A549 (cell line): ENCODE results near the gene LCN1. TPM values are rescaled to one million over a fixed set of nuclear protein-coding genes. Genes with fewer than 3 reads are reported as not detected.

Experiments
- ATAC-seq, 2 experiments: fragments of 200-7000 bp in 1 of 2; fragments of >200 bp in 1 of 2; cut with Nextera tagmentation in 1 of 2; cut with Tn5 transposase in 1 of 2; 3 replicates each; pipeline versions ENCODE4 v1.8.0 to v1.9.1; 2018 to 2020; ENCODE audit warnings: mild to moderate bottlenecking in 1 of 2, moderate library complexity in 1 of 2
- CTCF ChIA-PET: fragments of 300-600 bp; sonication (Branson Sonifier 250); formaldehyde crosslinking; extraction: SDS; loops from one replicate; lab custom pipeline; 2021; ENCODE audit warnings: antibody characterized with exemption, inconsistent platforms; lab: Yijun Ruan, JAX
- POLR2A ChIA-PET: fragments of 350-600 bp; formaldehyde crosslinking; extraction: SDS; loops from one replicate; lab custom pipeline; 2021; ENCODE audit warnings: antibody characterized with exemption, inconsistent platforms; lab: Yijun Ruan, JAX
- DNase-seq, 2 experiments: peaks; one replicate each; pipeline versions ENCODE4 v3.0.0 to v3.0.0-alpha.2; 2011 to 2016; ENCODE audit warnings: low read depth in 1 of 2, low spot score in 1 of 2
- FAIRE-seq: peaks from 2 replicates; lab custom pipeline; 2011; peaks lifted over from hg19 to GRCh38; lab: Jason Lieb, UNC
- H3K27ac ChIP-seq, 2 experiments: fragments of >200 bp; sonication (Bioruptor Twin); formaldehyde crosslinking; 3 replicates each; pipeline ENCODE4 v1.5.1; 2016 to 2017
- H3K4me1 ChIP-seq: fragments of >200 bp; sonication (Bioruptor Twin); formaldehyde crosslinking; 3 replicates; pipeline ENCODE4 v1.6.1; 2016
- H3K4me2 ChIP-seq: fragments of >200 bp; sonication (Bioruptor Twin); formaldehyde crosslinking; 3 replicates; pipeline ENCODE4 v1.6.1; 2016
- H3K4me3 ChIP-seq: fragments of >200 bp; sonication (Bioruptor Twin); formaldehyde crosslinking; 3 replicates; pipeline ENCODE4 v1.5.1; 2016
- H3K9me3 ChIP-seq: fragments of >200 bp; sonication (Bioruptor Twin); formaldehyde crosslinking; 3 replicates; pipeline ENCODE4 v1.6.1; 2016
- CHD2 ChIP-seq: fragments of 150-350 bp; IDR thresholded peaks from 2 replicates; pipeline ENCODE4 v1.6.1; 2014; ENCODE audit warnings: low read length; ENCODE audit not compliant: partially characterized antibody
- FOSL2 ChIP-seq, 2 experiments: fragments of 450-650 bp in 1 of 2; fragments of >200 bp in 1 of 2; sonication (Bioruptor Twin) in 1 of 2; formaldehyde crosslinking; IDR thresholded peaks; 2 replicates each; pipeline versions ENCODE4 v1.5.0 to v1.6.1; 2016 to 2020; ENCODE audit warnings: mild to moderate bottlenecking in 1 of 2, moderate library complexity in 1 of 2
- HEYL ChIP-seq: fragments of 250-450 bp; sonication (Bioruptor Pico); IDR thresholded peaks from 2 replicates; pipeline ENCODE4 v1.8.0; 2021; ENCODE audit warnings: mild to moderate bottlenecking, moderate library complexity
- HOXB13 ChIP-seq: fragments of 250-450 bp; sonication (Bioruptor Pico); IDR thresholded peaks from 2 replicates; pipeline ENCODE4 v1.5.0; 2020; ENCODE audit warnings: low read depth, mild to moderate bottlenecking, moderate library complexity
- JUNB ChIP-seq: fragments of >200 bp; sonication (Bioruptor Twin); formaldehyde crosslinking; IDR thresholded peaks from 2 replicates; pipeline ENCODE4 v1.6.1; 2016
- NPAS2 ChIP-seq: fragments of 250-450 bp; sonication (Bioruptor Pico); IDR thresholded peaks from 2 replicates; pipeline ENCODE4 v1.8.0; 2022; ENCODE audit warnings: mild to moderate bottlenecking, moderate library complexity, borderline replicate concordance
- PHF8 ChIP-seq: fragments of 200-600 bp; sonication (generic); IDR thresholded peaks from 2 replicates; pipeline ENCODE4 v1.6.1; 2016; ENCODE audit warnings: low read depth, mild to moderate bottlenecking, antibody characterized with exemption, moderate library complexity, borderline replicate concordance
- RFX5 ChIP-seq: fragments of 450-650 bp; IDR thresholded peaks from 2 replicates; pipeline ENCODE4 v1.7.1; 2014; ENCODE audit warnings: antibody characterized with exemption, mild to moderate bottlenecking, moderate library complexity
- WGBS: methylation state at CpG from one replicate; pipeline ENCODE4 v1.1.6; 2017; ENCODE audit errors: missing lambda C conversion rate; 5-methylcytosine and 5-hydroxymethylcytosine counted together
- polyA plus RNA-seq, 4 experiments: library from polyadenylated mRNA; depleted of rRNA in 3 of 4; stranded (reverse); fragments of >200 nt; fragmentation: RNase III in 1 of 4; extraction: RNeasy Plus Mini Kit Qiagen cat#74134 plus additional on column Dnase treatment in 1 of 4; gene quantifications; 2 replicates in 3 of 4; 3 replicates in 1 of 4; pipeline ENCODE4 v1.2.3, GENCODE V29; 2011 to 2017
- TF ChIP-seq, protein P1 (sequence below): fragments of 200-600 bp; sonication (generic); IDR thresholded peaks from 2 replicates; pipeline ENCODE4 v1.6.1; 2016; ENCODE audit warnings: antibody characterized with exemption, mild to moderate bottlenecking, moderate library complexity
- TF ChIP-seq, protein P2 (sequence below): fragments of 250-450 bp; sonication (Bioruptor Pico); IDR thresholded peaks from 2 replicates; pipeline ENCODE4 v1.5.0; 2021; ENCODE audit warnings: mild to moderate bottlenecking, moderate library complexity, borderline replicate concordance
- TF ChIP-seq, protein P3 (sequence below): fragments of >200 bp; sonication (Bioruptor Twin); formaldehyde crosslinking; IDR thresholded peaks from 2 replicates; pipeline ENCODE4 v1.6.1; 2016
- TF ChIP-seq, protein P4 (sequence below): fragments of 150-350 bp; IDR thresholded peaks from 2 replicates; pipeline ENCODE4 v1.6.1; 2014; ENCODE audit warnings: low read depth, mild to moderate bottlenecking, low read length
- TF ChIP-seq, protein P5 (sequence below): fragments of 250-450 bp; sonication (Bioruptor Pico); IDR thresholded peaks from 2 replicates; pipeline ENCODE4 v1.5.0; 2020; ENCODE audit warnings: low read depth, mild to moderate bottlenecking, moderate library complexity

The LCN1 gene
- polyA plus RNA-seq, 2 of the 4 experiments (the other 2 are of a cell fraction): not detected

DNA sequence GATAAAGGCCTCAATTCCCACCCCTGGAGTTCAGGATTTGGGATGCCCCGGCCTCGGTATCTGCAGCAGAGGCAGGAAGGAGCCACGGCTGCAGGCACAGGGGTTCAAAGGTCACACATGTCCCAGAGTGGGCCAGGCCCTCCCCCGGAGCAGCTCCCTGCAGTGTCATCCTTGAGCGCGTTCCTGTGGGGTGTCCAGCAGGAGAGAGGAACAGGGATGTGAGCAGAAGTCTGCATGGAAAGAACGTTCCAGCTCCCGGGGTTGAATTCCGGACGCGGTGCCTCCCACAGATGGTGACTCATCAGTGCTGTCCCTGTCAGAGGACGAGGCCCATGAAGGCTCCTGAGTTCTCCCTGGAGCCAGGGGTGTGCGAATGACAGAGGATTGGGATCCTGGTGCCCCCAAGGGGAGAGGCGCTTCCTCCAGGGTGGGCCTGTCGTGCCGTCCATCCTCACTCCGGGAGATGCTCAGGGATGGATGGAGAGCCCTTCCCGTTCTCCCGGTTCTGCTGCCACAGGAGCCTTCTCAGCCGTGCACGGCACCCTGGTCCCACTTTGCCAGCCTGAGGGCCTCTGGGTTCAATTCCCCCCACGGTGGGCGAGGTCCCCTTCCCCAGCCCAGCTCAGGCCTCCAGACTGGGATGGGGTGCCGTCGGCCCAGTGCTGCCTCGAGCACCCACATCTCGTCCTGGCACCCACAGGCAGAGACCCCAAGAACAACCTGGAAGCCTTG is 3.1 kb downstream of the LCN1 start:
- Histone ChIP-seq H3K4me3 (no peak overlapping the region), H3K9me3 (no peaks in the 10 kb centered on the region), H3K4me1 (peaks cover 10% of the 10 kb centered on the region; the same call in 1 of the 3 replicates), H3K27ac (no peak overlapping the region), H3K4me2 (no peak overlapping the region; the same call in 2 of the 3 replicates)
- FAIRE-seq: no peak
- peak; percentile 17 to 39; a peak in 4 of 6 replicates for ATAC-seq
- CTCF ChIA-PET: interaction anchor here (1.2 kb wide), 3 partner anchors 19 to 79 kb away, joined by 4 to 7 read pairs (median 5); no protein-coding TSS in a partner anchor
- DNase-seq: no peak
- WGBS: 68% methylated on average over 11 of the region's 27 CpGs
- TF ChIP-seq FOSL2 (IDR thresholded peaks at IDR 0.05): no peak
- peak; percentile 45 for TF ChIP-seq FOSL2 (CRISPR knock-in tag; IDR thresholded peaks at IDR 0.05)
- TF ChIP-seq, protein P1, sequence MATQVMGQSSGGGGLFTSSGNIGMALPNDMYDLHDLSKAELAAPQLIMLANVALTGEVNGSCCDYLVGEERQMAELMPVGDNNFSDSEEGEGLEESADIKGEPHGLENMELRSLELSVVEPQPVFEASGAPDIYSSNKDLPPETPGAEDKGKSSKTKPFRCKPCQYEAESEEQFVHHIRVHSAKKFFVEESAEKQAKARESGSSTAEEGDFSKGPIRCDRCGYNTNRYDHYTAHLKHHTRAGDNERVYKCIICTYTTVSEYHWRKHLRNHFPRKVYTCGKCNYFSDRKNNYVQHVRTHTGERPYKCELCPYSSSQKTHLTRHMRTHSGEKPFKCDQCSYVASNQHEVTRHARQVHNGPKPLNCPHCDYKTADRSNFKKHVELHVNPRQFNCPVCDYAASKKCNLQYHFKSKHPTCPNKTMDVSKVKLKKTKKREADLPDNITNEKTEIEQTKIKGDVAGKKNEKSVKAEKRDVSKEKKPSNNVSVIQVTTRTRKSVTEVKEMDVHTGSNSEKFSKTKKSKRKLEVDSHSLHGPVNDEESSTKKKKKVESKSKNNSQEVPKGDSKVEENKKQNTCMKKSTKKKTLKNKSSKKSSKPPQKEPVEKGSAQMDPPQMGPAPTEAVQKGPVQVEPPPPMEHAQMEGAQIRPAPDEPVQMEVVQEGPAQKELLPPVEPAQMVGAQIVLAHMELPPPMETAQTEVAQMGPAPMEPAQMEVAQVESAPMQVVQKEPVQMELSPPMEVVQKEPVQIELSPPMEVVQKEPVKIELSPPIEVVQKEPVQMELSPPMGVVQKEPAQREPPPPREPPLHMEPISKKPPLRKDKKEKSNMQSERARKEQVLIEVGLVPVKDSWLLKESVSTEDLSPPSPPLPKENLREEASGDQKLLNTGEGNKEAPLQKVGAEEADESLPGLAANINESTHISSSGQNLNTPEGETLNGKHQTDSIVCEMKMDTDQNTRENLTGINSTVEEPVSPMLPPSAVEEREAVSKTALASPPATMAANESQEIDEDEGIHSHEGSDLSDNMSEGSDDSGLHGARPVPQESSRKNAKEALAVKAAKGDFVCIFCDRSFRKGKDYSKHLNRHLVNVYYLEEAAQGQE: no peak
- POLR2A ChIA-PET: no interaction called here

- WGBS: 73% methylated on average over 18 of the region's 31 CpGs
- no peak overlapping the region for H3K27ac ChIP-seq
- H3K4me2 ChIP-seq: no peak overlapping the region
- H3K4me1 ChIP-seq: peaks cover 10% of the 10 kb centered on the region; the same call in 1 of the 3 replicates
- H3K9me3 ChIP-seq: no peaks in the 10 kb centered on the region
- DNase-seq (no peak), ATAC-seq (no peak), FAIRE-seq (no peak)
- TF ChIP-seq JUNB (no peak), HOXB13 (CRISPR knock-in tag) (no peak), PHF8 (no peak), NPAS2 (CRISPR knock-in tag) (no peak), RFX5 (no peak), HEYL (no peak), CHD2 (no peak)
- TF ChIP-seq, protein P2, sequence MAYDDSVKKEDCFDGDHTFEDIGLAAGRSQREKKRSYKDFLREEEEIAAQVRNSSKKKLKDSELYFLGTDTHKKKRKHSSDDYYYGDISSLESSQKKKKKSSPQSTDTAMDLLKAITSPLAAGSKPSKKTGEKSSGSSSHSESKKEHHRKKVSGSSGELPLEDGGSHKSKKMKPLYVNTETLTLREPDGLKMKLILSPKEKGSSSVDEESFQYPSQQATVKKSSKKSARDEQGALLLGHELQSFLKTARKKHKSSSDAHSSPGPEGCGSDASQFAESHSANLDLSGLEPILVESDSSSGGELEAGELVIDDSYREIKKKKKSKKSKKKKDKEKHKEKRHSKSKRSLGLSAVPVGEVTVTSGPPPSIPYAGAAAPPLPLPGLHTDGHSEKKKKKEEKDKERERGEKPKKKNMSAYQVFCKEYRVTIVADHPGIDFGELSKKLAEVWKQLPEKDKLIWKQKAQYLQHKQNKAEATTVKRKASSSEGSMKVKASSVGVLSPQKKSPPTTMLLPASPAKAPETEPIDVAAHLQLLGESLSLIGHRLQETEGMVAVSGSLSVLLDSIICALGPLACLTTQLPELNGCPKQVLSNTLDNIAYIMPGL (CRISPR knock-in tag): no peak
- TF ChIP-seq, protein P3, sequence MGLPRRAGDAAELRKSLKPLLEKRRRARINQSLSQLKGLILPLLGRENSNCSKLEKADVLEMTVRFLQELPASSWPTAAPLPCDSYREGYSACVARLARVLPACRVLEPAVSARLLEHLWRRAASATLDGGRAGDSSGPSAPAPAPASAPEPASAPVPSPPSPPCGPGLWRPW: no peak
- TF ChIP-seq, protein P4, sequence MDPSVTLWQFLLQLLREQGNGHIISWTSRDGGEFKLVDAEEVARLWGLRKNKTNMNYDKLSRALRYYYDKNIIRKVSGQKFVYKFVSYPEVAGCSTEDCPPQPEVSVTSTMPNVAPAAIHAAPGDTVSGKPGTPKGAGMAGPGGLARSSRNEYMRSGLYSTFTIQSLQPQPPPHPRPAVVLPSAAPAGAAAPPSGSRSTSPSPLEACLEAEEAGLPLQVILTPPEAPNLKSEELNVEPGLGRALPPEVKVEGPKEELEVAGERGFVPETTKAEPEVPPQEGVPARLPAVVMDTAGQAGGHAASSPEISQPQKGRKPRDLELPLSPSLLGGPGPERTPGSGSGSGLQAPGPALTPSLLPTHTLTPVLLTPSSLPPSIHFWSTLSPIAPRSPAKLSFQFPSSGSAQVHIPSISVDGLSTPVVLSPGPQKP: no peak
- TF ChIP-seq, protein P1: no peak
- TF ChIP-seq, protein P5, sequence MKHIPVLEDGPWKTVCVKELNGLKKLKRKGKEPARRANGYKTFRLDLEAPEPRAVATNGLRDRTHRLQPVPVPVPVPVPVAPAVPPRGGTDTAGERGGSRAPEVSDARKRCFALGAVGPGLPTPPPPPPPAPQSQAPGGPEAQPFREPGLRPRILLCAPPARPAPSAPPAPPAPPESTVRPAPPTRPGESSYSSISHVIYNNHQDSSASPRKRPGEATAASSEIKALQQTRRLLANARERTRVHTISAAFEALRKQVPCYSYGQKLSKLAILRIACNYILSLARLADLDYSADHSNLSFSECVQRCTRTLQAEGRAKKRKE (CRISPR knock-in tag): no peak
- ChIA-PET CTCF (interaction anchor here (0.6 to 1.2 kb wide), 3 partner anchors 21 to 112 kb away, joined by 4 to 7 read pairs (median 4); no protein-coding TSS in a partner anchor), POLR2A (no interaction called here)
- no peak overlapping the region for H3K4me3 ChIP-seq
These were observed 4.2 kb downstream of the LCN1 start for GRCh38 chr9:135525241-135526088.
